Right lobe of liver (tissue), 4 donors: Measurements from ENCODE around the gene TSPO.

ENCODE experiments used
- CTCF ChIP-seq, 4 donors: fragments of 200-600 bp in 3 of 4; fragments of 450-650 bp in 1 of 4; IDR thresholded peaks; one replicate each; pipeline versions ENCODE4 v1.5.1 to v1.8.0; 2016 to 2022; ENCODE audit warnings: antibody characterized with exemption in 4 of 4, mild to moderate bottlenecking in 2 of 4
- POLR2A ChIP-seq: fragments of 450-650 bp; IDR thresholded peaks from one replicate; pipeline ENCODE4 v1.6.1; 2017; ENCODE audit warnings: antibody characterized with exemption, mild to moderate bottlenecking
- donor health status: DM: no; HTN: no; CAD: no.
- donor health status: DM: no; HTN: no; CAD: no.
- donor health status: DM: no; HTN: yes; CAD: no.

GRCh38 chr22:43155789-43156188 is 4.4 kb downstream of the TSPO start:
- TF ChIP-seq CTCF (IDR thresholded peaks at IDR 0.05) (no peak), POLR2A (no peak)
